HepG2 (cell line): ENCODE data around the gene MLANA. TPM values are rescaled to one million over a fixed set of nuclear protein-coding genes. Genes with fewer than 3 reads are reported as not detected.

Experiments
- DNMT1 ChIP-seq: sonication (generic); formaldehyde crosslinking; IDR thresholded peaks from 2 replicates; pipeline ENCODE4 v1.5.1; 2020; ENCODE audit warnings: mild to moderate bottlenecking, missing genetic modification reagents
- KAT2B ChIP-seq: fragments of 150-350 bp; IDR thresholded peaks from 2 replicates; pipeline ENCODE4 v1.6.1; 2014; ENCODE audit warnings: low read depth, low read length, borderline replicate concordance
- NR2F2 ChIP-seq: IDR thresholded peaks from 2 replicates; pipeline ENCODE4 v1.6.1; 2012; ENCODE audit warnings: low read depth, inconsistent platforms, borderline replicate concordance
- ZNF333 ChIP-seq: sonication (generic); formaldehyde crosslinking; IDR thresholded peaks from 2 replicates; pipeline ENCODE4 v1.4.0; 2020; ENCODE audit warnings: mild to moderate bottlenecking, missing genetic modification reagents, borderline replicate concordance
- ZNF749 ChIP-seq: sonication (generic); formaldehyde crosslinking; IDR thresholded peaks from 2 replicates; pipeline ENCODE4 v1.8.0; 2022; ENCODE audit warnings: mild to moderate bottlenecking, missing genetic modification reagents, moderate library complexity, borderline replicate concordance
- ZNF883 ChIP-seq: sonication (generic); formaldehyde crosslinking; IDR thresholded peaks from 2 replicates; pipeline ENCODE4 v1.5.1; 2020; ENCODE audit warnings: mild to moderate bottlenecking, missing genetic modification reagents; ENCODE audit errors: not compliant biosample characterization
- polyA plus RNA-seq, 8 experiments: library from polyadenylated mRNA; depleted of rRNA in 3 of 8; stranded (reverse) in 7 of 8; unstranded in 1 of 8; fragments of >200 nt; fragmentation: Illumina TruSeq in 4 of 8; extraction: Trizol in 4 of 8; gene quantifications; 2 replicates each; pipeline versions ENCODE4 v1.2.1 to v1.2.3, GENCODE V29; 2011 to 2016; ENCODE audit warnings: low read depth in 4 of 8, missing spikeins in 1 of 8, mixed read lengths in 1 of 8; ENCODE audit not compliant: insufficient read depth in 1 of 8
- total RNA-seq, 5 experiments: library from RNA; depleted of rRNA; stranded (reverse); fragments of >200 nt; fragmentation: Illumina TruSeq; extraction: Trizol; gene quantifications; 2 replicates each; pipeline ENCODE4 v1.2.3, GENCODE V29; 2016; ENCODE audit warnings: low read depth in 1 of 5
- TF ChIP-seq, protein P1 (sequence below): sonication (generic); formaldehyde crosslinking; IDR thresholded peaks from 2 replicates; pipeline ENCODE4 v1.4.0; 2020; ENCODE audit warnings: missing genetic modification reagents
- TF ChIP-seq, protein P2 (sequence below), 2 experiments: IDR thresholded peaks; 2 replicates each; pipeline ENCODE4 v1.6.1; 2011 to 2012; ENCODE audit warnings: low read length in 2 of 2, borderline replicate concordance in 1 of 2, low read depth in 1 of 2, mild to moderate bottlenecking in 1 of 2, moderate library complexity in 1 of 2
- TF ChIP-seq, protein P3 (sequence below), 2 experiments: fragments of 450-650 bp in 1 of 2; sonication (generic) in 1 of 2; formaldehyde crosslinking in 1 of 2; IDR thresholded peaks; 2 replicates each; pipeline versions ENCODE4 v1.6.1 to v1.8.0; 2016 to 2022; ENCODE audit warnings: antibody characterized with exemption in 1 of 2, mild to moderate bottlenecking in 1 of 2, missing genetic modification reagents in 1 of 2

MLANA gene
- total and polyA plus RNA-seq, 2 of the 13 experiments (the other 11 are each of a cell fraction or from before 2014, with no cell fraction given), result 0.11 to 0.18 TPM

DNA sequence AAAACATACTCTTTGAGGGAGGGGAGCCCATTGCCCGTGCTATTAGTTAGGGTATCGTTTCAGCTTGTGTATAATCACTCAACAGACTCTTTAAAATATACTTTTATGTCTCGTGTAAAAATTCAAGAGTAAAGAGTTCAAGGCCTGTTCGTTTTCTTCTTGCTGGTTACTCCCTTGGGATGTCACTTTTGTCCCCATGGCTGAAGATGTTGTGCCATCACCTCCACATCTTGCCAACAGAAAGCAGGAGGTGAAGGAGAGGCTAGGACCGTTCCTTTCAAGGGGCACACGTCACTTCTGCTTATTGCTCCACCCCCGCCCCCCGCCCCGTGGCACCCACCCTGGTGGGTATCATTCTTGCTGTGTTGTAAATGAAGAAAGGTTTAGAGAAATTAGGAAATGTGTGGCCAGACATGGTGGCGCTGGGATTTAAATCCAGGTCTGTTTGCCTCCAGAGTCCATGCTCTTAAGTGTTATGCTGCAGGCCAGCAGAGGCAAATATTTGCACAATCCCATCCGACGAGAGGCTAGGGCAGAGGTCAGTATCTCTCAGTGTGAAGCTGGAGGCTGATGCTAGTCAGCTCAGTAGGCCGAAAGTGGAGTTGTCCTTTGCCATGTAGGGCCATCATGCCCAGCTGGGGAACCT is 3.0 kb downstream of the MLANA start (continued):
- TF ChIP-seq, protein P1, sequence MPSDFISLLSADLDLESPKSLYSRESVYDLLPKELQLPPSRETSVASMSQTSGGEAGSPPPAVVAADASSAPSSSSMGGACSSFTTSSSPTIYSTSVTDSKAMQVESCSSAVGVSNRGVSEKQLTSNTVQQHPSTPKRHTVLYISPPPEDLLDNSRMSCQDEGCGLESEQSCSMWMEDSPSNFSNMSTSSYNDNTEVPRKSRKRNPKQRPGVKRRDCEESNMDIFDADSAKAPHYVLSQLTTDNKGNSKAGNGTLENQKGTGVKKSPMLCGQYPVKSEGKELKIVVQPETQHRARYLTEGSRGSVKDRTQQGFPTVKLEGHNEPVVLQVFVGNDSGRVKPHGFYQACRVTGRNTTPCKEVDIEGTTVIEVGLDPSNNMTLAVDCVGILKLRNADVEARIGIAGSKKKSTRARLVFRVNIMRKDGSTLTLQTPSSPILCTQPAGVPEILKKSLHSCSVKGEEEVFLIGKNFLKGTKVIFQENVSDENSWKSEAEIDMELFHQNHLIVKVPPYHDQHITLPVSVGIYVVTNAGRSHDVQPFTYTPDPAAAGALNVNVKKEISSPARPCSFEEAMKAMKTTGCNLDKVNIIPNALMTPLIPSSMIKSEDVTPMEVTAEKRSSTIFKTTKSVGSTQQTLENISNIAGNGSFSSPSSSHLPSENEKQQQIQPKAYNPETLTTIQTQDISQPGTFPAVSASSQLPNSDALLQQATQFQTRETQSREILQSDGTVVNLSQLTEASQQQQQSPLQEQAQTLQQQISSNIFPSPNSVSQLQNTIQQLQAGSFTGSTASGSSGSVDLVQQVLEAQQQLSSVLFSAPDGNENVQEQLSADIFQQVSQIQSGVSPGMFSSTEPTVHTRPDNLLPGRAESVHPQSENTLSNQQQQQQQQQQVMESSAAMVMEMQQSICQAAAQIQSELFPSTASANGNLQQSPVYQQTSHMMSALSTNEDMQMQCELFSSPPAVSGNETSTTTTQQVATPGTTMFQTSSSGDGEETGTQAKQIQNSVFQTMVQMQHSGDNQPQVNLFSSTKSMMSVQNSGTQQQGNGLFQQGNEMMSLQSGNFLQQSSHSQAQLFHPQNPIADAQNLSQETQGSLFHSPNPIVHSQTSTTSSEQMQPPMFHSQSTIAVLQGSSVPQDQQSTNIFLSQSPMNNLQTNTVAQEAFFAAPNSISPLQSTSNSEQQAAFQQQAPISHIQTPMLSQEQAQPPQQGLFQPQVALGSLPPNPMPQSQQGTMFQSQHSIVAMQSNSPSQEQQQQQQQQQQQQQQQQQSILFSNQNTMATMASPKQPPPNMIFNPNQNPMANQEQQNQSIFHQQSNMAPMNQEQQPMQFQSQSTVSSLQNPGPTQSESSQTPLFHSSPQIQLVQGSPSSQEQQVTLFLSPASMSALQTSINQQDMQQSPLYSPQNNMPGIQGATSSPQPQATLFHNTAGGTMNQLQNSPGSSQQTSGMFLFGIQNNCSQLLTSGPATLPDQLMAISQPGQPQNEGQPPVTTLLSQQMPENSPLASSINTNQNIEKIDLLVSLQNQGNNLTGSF (CRISPR knock-in tag), result no peak
- TF ChIP-seq, protein P2, sequence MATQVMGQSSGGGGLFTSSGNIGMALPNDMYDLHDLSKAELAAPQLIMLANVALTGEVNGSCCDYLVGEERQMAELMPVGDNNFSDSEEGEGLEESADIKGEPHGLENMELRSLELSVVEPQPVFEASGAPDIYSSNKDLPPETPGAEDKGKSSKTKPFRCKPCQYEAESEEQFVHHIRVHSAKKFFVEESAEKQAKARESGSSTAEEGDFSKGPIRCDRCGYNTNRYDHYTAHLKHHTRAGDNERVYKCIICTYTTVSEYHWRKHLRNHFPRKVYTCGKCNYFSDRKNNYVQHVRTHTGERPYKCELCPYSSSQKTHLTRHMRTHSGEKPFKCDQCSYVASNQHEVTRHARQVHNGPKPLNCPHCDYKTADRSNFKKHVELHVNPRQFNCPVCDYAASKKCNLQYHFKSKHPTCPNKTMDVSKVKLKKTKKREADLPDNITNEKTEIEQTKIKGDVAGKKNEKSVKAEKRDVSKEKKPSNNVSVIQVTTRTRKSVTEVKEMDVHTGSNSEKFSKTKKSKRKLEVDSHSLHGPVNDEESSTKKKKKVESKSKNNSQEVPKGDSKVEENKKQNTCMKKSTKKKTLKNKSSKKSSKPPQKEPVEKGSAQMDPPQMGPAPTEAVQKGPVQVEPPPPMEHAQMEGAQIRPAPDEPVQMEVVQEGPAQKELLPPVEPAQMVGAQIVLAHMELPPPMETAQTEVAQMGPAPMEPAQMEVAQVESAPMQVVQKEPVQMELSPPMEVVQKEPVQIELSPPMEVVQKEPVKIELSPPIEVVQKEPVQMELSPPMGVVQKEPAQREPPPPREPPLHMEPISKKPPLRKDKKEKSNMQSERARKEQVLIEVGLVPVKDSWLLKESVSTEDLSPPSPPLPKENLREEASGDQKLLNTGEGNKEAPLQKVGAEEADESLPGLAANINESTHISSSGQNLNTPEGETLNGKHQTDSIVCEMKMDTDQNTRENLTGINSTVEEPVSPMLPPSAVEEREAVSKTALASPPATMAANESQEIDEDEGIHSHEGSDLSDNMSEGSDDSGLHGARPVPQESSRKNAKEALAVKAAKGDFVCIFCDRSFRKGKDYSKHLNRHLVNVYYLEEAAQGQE (IDR thresholded peaks at IDR 0.05; ENCODE audit: borderline replicate concordance in 1 of 2, low read depth in 1 of 2, low read length in 2 of 2), result no peak
- TF ChIP-seq DNMT1 (no peak), ZNF749 (CRISPR knock-in tag) (no peak), KAT2B (no peak), NR2F2 (peak; percentile 91), ZNF883 (CRISPR knock-in tag) (no peak), ZNF333 (CRISPR knock-in tag) (no peak)
- TF ChIP-seq, protein P3, sequence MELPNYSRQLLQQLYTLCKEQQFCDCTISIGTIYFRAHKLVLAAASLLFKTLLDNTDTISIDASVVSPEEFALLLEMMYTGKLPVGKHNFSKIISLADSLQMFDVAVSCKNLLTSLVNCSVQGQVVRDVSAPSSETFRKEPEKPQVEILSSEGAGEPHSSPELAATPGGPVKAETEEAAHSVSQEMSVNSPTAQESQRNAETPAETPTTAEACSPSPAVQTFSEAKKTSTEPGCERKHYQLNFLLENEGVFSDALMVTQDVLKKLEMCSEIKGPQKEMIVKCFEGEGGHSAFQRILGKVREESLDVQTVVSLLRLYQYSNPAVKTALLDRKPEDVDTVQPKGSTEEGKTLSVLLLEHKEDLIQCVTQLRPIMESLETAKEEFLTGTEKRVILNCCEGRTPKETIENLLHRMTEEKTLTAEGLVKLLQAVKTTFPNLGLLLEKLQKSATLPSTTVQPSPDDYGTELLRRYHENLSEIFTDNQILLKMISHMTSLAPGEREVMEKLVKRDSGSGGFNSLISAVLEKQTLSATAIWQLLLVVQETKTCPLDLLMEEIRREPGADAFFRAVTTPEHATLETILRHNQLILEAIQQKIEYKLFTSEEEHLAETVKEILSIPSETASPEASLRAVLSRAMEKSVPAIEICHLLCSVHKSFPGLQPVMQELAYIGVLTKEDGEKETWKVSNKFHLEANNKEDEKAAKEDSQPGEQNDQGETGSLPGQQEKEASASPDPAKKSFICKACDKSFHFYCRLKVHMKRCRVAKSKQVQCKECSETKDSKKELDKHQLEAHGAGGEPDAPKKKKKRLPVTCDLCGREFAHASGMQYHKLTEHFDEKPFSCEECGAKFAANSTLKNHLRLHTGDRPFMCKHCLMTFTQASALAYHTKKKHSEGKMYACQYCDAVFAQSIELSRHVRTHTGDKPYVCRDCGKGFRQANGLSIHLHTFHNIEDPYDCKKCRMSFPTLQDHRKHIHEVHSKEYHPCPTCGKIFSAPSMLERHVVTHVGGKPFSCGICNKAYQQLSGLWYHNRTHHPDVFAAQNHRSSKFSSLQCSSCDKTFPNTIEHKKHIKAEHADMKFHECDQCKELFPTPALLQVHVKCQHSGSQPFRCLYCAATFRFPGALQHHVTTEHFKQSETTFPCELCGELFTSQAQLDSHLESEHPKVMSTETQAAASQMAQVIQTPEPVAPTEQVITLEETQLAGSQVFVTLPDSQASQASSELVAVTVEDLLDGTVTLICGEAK (IDR thresholded peaks at IDR 0.05), result no peak
- TF ChIP-seq, protein P3 (CRISPR knock-in tag; IDR thresholded peaks at IDR 0.05), result no peak
